GM21786 (cell line): ENCODE data around the gene NFATC1.

Source experiments
- ATAC-seq: cut with Tn5 transposase; IDR thresholded peaks from one replicate; pipeline ENCODE4 v1.9.1; 2021; ENCODE audit not compliant: unreplicated experiment

The NFATC1 gene

DNA sequence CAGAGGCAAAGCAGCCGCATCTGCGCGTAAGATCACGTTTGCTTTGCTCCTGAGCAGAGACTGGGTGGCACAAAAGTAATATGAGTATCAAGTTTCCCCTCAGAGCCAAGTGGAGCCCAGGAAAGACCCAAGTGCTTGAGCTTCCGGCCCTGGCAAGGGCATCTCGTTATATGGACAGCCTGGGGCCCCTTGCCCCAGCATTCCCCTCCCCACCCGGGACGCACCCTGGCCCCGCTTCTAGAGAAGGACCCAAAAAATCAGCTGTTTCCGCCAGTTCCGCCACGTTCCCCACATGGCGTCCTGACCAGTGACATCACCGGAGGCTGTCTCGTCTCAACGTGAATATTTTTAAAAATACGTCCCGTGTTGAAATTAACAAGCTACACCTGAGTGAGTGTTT, 135.1 kb downstream of the NFATC1 start:
- ATAC-seq = no peak

DNA sequence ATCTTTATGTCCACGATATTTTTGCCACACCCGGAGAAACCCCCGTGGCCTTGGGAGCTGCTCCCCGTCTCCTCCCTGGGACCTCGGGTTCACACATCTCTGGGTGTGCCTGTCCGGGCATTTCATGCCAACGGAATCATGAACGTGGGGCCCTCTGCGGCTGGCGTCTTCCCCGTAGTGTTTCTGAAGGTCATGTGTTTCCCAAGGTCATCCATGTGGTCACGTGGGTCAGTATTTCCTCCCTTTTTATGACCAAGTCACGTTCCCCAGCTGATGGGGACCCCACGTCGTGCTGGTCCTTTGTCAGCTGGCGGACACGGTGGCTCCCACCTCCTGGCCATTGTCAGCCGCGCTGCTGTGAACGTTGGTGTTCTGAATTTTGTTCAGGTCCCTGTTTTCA, 135.7 kb downstream of the NFATC1 start:
- ATAC-seq = no peak

DNA sequence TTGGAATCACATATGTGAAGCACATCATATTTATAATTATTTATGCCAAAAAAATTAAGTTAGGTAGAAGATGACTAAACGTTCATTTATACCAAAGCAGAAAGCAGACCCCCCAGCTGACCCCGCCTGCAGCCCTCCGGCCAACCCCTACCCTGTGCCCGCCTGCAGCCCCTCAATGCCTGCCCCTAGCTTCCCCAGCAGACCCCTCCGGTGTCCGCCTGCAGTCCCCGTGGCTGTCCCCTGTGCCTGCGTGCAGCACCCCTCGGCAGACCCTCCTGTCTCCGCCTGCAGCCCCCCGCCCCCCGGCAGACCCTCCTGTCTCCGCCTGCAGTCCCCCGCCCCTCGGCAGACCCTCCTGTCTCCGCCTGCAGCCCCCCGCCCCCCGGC, 136.2 kb downstream of the NFATC1 start:
- ATAC-seq = no peak

DNA sequence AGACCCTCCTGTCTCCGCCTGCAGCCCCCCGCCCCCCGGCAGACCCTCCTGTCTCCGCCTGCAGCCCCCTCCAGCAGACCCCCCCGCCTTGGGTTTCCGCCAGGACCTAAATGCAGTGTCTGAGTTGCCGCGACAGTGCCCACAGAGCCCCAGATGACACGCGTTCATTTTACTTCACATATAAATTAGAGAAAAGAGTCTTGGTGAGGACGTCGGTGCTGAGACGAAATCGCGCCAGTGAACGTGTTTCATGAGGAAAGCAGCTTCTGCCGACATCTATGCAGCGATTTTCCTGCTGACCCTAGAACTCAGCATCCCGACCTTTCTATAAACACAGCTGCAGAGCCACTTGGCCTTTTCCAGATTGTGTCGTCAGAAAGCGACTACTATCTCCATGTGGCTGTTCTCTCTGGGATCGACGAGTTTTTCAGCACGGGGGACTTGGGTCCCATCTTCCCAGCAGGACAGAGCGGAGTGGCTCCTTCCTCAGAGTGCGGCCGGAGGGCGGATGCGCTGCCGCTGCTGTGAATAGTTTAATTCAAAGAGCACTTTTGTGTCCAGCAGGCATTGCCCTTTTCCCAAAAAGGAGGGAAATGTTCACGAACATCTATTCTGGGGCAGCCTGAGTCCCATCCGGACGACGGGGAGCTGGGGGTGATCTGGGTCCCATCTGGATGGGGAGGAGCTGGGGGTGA, 136.7 kb downstream of the NFATC1 start:
- ATAC-seq = no peak

DNA sequence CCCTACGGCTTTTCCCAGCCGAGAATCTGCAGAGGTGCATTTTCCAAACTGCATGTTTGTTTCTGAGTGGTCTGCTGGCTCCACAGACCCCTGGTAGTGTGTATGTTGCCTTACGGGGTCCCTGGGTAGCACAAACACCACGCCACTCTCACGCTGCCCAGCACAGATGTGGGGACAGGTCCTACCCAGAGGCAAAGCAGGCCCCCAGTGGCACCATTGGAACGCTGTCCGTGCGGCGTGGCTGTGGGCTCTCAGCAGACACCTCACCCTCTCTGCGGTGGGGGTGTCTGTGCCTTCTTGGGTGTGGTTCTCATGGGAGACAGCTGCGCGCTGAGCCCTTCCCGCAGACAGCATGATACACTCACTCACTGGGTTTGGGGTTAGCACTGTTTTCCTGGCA, 137.4 kb downstream of the NFATC1 start:
- ATAC-seq = no peak

DNA sequence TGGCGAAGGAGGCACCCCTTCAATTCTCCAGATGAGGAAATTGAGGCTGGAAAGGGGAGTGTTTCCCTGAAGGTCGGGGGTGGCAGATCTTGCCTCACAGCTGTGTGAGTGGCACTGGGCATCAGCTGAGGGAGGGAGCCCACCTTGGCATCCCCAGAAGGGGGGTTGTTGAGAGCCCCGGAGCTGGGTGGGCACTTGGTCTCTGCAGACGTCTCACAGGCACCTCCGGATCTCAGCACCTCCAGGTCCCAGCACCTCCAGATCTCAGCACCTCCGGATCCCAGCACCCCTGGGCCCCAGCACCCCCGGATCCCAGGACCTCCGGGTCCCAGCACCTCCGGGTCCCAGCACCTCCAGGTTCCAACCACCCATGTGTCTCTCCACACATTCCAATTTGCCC, 137.9 kb downstream of the NFATC1 start:
- no peak for ATAC-seq

DNA sequence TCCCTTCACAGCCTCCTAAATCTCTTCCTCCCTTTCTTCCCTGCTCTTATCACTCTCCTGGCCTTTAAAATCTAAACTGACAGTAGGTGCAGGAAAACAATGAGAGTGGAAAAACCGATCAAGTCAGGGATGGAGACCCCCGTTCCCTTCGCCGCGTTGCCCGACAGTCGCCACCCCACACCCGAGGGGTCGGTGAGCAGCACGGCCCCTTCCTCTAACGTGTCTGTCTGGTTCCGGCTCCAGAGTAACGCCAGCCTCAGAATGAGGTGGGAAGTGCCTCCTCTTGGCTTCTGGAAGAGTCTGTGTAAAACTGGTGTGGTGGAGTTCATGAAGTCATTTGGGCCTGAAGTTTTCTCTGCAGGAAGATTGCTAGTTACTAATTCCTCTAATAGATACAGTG, 138.6 kb downstream of the NFATC1 start:
- no peak for ATAC-seq

DNA sequence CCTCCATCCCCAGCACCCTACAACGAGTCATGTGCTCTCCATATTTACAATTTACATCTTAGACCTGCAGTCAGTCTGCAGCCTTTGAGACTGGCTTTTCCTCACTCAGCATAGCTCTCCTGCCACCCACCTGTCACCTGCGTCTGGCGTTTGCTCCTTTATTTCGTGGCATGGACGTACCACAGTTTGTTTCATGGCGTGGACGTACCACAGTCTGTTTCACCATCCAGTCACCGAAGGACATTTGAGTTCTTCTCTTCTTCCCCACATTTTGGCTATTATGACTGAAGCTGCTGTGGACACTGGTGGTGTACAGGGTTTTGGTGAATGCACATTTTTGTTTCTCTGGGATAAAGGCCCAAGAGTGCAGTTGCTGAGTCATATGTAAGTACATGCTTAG, 142.0 kb downstream of the NFATC1 start:
- ATAC-seq = no peak

DNA sequence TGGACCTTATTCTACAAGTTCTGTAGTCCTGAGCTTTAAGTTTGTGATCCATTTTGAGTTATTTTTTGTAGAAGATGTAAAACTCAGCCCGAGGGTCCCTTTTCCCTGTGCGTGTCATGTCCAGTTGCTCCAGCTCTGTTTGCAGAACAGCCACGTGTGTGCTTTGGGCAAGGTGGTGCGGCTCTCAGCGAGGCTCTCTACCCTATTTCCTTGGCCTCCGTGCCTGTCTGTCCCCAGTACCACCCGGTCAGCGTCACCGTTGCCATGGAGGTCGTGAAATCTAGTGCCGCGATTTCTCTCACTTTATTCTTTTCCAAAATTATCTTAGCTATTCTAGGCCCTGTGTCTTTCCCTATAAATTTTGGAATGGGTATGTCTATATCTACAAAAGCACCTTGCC, 142.9 kb downstream of the NFATC1 start:
- no peak for ATAC-seq

DNA sequence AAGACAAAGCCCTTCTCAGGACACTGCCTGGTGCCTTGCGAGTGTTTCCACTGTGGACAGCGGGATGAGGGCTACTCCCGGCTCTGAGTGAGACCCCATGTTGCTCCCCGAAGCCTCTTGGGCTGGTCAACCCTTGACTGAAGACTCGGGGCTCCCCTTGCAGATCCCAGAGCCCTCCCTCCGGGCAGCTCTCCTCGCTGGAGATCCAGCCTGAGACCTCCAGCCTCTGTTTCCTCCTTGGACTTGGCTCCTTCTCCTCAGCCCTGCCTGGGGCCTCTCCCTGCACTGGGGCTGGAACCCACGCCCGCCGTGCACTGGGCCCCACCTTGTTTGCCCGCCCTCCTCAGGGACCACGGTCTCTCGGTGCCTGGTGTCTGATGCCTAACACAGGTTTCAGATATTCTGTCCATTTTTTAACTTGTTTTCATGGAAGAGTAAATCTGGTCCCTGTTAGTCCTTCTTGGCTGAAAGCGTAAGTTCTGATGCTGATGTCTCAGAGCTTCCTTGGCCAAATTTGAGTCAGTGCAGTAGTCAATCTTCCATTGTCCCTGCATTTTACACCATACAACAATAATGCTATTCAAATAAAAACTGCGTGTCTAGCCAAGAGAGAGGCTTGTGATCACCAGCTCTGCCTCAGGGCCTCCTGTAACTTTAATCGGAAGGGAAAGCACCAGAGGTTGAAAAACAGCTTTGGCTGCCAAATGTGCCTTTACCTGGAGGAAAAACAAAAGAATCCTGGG, 144.6 kb downstream of the NFATC1 start:
- no peak for ATAC-seq

DNA sequence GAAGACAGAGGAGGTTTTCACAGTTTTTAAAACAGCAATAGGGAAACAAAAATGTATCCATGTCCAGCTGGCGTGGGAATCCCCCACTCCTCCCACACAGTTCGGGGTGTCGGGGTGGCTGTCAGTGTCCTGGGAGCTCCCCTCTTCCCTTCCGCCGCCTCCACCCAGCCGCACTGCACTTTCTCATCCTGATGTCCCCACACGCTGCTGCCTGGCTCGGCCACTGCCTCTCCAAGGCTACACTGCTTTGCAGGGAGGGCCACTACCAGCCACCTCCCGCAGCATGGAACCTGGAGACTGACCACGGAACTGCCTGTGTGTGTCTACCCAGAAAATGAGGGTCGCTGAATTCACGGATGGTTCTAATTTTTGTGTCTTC, 145.2 kb downstream of the NFATC1 start:
- ATAC-seq = no peak

DNA sequence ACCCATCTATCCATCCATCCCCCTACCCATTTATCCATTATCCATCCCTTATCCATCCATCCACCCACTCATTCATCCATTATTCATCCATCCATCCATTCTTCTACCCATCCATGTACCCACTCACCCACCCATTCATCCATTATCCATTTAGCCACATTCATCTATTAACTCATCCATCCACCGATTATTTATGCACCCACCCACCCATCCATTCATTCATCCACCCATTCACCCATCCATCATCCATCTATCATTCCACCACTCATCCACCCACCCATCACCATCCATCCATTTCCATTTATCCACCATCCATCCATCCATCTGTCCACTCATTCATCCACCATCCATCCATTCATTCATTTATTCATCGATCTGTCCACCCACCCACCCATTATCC, 146.5 kb downstream of the NFATC1 start:
- ATAC-seq = no peak

DNA sequence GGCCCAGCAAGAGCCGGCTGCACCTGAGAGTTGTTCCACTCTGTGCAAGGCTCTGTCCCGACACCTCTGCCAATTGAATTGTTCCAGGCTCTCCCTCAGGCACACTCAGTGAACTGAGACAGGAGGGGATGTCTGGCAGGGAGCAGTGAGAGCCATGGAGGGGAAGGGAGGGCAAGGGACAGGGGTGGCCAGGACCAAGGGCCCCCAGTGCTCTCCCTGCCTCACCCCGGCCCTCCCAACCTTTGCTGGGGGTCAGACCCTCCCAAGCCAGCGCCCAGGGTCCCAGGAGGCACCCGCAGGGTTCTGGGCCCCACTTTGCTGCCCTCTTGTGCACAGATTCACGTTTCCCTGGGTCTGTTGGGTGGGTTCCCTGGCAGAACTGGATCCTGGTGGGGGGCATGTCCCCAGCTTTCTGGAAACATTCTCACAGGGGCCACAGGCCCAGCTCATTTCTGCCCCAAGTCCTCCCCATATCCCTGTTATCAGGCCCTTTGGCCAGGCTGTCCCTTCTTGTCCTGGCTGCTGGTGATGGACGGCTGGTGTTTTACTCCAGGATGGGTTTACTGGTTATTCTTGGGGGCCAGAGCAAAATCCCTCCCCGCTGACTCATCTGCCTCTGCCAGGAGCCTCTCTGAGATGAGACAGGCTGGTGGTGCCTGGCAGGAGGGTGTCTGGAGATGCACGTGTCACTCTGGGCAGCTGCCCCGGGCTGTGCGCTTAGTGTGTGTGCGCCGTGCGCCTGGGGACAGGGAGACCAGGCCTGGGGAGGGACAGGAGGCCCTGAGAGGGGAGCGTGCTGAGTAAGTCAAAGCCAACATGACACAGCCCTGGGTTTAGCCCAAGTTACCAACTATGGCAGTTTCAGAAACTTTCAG, 147.4 kb downstream of the NFATC1 start:
- no peak for ATAC-seq

DNA sequence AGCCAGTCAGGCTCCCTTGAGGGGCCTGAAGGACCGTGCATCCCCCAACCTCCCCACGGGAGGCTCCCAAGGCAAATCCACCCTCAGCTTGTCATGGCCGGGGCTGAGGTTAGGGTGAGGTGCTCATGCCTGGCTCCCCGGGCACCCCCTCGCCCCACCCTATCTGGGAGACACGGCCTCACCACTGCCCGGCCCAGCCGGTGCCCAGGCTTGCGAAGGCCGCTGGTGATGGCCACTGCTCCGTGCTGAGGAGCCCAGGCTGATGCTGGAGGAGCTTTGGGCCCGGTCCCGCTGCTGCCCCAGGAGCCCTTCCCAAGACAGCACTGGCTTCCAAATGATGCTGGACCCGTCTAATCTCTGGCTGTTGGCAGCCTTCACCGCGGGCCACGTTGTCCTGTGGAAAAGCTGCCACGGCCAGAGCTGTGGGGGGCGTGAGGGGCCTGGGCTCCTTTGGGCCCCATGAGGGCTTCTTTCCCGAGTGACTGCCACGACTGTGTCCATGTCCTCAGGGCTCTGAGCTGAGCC, 148.2 kb downstream of the NFATC1 start:
- no peak for ATAC-seq

DNA sequence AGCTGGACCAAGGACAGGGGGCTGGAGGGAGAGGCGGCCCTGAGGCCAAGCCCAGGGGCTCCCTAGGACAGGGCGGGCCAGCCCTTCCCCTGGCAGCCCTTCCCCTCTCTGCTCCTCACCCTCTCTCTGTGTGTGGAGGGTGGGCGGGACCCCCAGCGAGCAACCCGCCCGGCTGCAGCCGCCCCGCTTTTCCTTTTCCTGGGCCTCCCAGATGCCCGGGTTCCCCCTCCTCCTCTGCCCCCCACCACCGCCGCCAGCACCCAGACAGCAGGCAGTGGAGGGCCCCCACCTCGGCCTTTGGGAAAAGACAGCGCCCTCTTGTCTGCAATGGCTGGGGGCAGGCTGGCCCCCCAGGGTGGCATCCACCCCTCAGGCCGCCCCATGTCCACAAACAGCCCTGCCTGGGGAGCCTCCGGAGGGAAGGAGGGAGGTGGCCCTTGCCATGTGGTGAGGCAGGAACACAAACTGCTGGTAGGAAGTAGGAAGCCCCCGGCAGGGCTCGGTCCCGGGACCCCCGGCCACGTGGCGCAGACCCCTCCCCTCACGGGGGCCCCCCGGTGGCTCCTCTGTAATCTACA, 148.7 kb downstream of the NFATC1 start:
- ATAC-seq = no peak

DNA sequence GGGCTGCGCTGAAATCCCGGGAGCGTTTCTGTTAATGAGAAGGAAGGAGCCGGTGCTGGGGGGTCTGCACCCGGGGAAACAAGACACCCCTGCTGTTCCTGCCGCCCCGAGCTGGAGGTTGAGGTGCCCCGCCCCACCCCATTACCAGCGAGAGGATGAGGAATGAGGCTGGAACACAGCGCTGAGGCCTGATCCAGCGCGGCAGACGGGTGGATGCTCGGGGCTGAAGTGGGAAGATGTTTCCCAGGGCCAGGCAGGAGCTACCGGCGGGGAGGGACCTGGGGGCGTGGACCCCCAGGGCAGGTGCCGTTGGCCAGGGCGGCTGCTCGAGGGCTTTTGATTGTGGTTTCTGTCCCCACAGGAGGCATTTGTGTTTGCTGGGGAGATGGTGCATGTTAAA, 149.5 kb downstream of the NFATC1 start:
- ATAC-seq = no peak

DNA sequence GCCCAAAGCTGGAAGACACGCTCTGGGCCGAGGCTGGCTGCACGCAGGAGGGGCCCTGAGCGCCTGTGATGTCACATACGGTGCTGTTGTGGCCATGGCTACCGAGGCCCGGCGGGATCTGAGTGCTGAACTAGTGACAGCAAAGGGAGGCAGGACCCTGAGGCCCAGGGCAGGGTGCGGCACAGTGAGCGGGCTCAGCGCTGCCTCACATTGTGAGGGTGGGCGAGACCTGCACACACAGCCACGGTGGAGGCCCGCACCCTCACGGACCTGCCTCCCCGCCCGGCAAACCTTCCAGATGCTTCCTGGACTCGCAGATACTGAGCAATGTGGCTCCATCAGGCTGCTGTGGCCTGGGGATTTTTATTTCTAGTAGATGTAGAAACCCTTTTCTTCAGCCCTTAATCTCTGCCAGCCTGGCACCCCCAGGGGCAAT, 150.0 kb downstream of the NFATC1 start:
- ATAC-seq = no peak

DNA sequence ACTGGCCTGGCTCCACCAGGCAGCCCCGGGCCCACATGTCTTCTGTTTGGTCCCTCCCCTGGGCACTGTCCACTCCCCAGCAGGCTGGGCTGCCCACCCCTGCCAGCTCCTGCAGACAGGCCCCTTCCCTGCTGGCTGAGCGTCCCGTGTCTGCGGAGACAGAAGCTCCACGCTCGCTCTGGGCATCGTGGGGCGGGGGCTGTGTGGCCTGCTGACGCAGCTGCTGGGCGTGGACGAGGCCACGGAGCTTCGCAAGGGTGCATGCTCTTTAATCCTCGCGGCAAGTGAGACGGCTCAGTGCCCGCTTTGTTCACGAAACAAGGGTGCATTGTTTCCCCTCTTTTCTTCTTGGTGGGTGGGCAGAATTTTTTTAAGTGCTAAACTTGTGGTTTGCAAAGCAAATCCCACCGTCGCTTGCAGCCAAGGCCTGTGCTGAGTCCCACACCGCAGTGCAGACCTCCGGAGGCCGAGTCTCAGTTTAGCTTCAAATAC, 151.1 kb downstream of the NFATC1 start:
- no peak for ATAC-seq

DNA sequence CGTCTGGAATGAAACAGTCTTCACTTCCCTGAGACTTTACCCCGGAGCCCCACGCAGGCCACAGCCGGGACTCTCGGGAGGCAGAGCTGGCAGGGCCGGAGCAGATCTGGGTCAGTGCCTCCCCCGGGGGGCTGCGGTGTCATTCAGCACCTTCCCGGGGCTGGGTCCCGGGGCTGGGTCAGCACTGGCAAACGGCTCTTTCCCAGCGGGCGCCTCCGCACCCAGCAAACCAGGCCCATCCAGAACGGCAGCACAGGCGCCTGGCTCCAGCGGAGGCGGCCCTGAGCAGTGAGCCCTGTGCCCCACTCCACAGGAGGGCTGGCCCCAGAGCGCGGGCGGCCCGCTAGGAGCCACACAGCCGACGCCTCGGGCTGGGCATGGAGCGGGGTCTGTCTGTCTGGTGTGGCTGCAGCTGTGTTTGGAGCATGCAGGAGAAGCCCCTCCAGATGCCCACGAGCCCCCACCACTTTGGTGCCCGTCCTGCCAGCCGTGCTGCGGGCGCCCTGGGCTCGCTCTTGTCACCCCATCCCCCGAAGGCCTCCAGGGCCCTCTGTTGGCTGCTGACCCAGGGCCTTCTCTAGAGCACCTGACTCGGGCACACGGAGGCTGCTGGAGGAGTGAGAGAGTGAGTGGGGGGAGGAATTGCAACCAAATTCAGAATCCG, 151.8 kb downstream of the NFATC1 start:
- no peak for ATAC-seq

DNA sequence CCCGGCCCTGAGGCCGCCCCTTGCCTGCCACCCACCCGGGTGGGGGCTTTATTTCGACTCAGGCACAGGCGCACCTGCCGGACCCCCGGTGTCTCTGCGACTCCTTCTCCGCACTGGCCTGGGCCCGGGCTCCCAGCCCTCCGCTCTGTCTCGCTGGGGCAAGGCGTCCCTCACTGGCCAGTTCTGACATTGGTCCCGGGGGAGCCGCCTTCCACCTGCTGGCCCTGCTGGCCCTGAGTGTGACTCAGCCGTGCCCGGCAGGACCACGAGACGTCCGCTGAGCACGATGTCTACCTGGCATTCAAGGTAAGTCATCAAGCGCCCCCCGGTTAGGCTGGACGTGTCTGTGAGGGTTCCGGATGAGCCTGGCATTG, 152.3 kb downstream of the NFATC1 start:
- no peak for ATAC-seq

DNA sequence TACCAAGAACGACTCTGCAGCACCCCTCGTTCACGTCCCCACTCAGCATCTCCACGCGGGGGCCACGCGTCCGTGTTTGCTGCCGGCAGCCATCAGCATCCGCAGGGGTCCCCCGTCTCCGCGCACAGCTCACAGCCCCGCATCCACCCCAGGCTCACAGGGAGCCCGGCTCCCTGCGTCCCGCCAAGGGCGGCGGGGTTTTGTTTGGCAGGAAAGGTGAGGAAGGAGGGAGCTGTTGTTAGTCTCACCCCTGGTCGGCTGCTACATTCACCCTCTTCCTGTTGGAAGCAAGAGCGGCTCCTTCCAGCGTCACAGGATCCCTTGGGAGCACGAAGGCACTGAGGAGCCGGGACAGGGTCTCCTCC, 152.9 kb downstream of the NFATC1 start:
- ATAC-seq = no peak
